GM12891 (cell line): ENCODE data around the gene CSNK1G1.

Experiments
- PAX5 ChIP-seq: IDR thresholded peaks from 2 replicates; pipeline ENCODE4 v1.6.1; 2011; ENCODE audit warnings: low read length, moderate library complexity, mild to moderate bottlenecking; ENCODE audit not compliant: insufficient read depth, severe bottlenecking
- POLR2A ChIP-seq: IDR thresholded peaks from 2 replicates; pipeline ENCODE4 v1.6.1; 2011; ENCODE audit warnings: low read depth, low read length, control low read depth
- POLR2AphosphoS5 ChIP-seq: IDR thresholded peaks from 2 replicates; pipeline ENCODE4 v1.6.1; 2011; ENCODE audit warnings: low read depth, low read length, control low read depth
- SPI1 ChIP-seq: IDR thresholded peaks from 2 replicates; pipeline ENCODE4 v1.6.1; 2011; ENCODE audit warnings: low read depth, low read length, control low read depth
- TAF1 ChIP-seq: IDR thresholded peaks from 2 replicates; pipeline ENCODE4 v1.6.1; 2011; ENCODE audit warnings: low read depth, low read length, control low read depth

- TF ChIP-seq POLR2A = no peak
- no peak for TF ChIP-seq POLR2AphosphoS5
- no peak for TF ChIP-seq TAF1
- TF ChIP-seq PAX5 = no peak
- TF ChIP-seq SPI1 = no peak
Observed at GRCh38 chr15:64355348-64355943, 527 bp downstream of the CSNK1G1 start.
